Astrocyte (in vitro differentiated cells and primary cell): ENCODE measurements around the gene XPC. TPM values are rescaled to one million over a fixed set of nuclear protein-coding genes. Genes with fewer than 3 reads are reported as not detected.

Experiments
- DNase-seq: peaks from one replicate; pipeline ENCODE4 v3.0.0-alpha.2; 2010; ENCODE audit warnings: low read depth
- FAIRE-seq: peaks from 2 replicates; lab custom pipeline; 2011; peaks lifted over from hg19 to GRCh38; lab: Jason Lieb, UNC
- H2AFZ ChIP-seq: 2 replicates; pipeline ENCODE4 v1.6.0; 2012; ENCODE audit warnings: low read depth, low read length, inconsistent platforms
- H3K27ac ChIP-seq: 2 replicates; pipeline ENCODE4 v1.5.1; 2011; ENCODE audit warnings: low read depth, low read length, inconsistent platforms
- H3K27me3 ChIP-seq: 2 replicates; pipeline ENCODE4 v1.6.0; 2011; ENCODE audit warnings: low read length, inconsistent platforms; ENCODE audit not compliant: insufficient read depth
- H3K36me3 ChIP-seq: 2 replicates; pipeline ENCODE4 v1.5.1; 2011; ENCODE audit warnings: low read length, inconsistent platforms; ENCODE audit not compliant: insufficient read depth
- H3K4me1 ChIP-seq: 2 replicates; pipeline ENCODE4 v1.5.1; 2011; ENCODE audit warnings: low read length, inconsistent platforms; ENCODE audit not compliant: insufficient read depth
- H3K4me2 ChIP-seq: 2 replicates; pipeline ENCODE4 v1.6.0; 2012; ENCODE audit warnings: low read length, inconsistent platforms
- H3K4me3 ChIP-seq: 2 replicates; pipeline ENCODE4 v1.5.1; 2011; ENCODE audit warnings: low read depth, mild to moderate bottlenecking, low read length, inconsistent platforms; ENCODE audit not compliant: insufficient read depth
- H3K79me2 ChIP-seq: 2 replicates; pipeline ENCODE4 v1.6.0; 2012; ENCODE audit warnings: mild to moderate bottlenecking, low read length, inconsistent platforms; ENCODE audit not compliant: insufficient read depth
- H3K9ac ChIP-seq: 2 replicates; pipeline ENCODE4 v1.6.0; 2012; ENCODE audit warnings: mild to moderate bottlenecking, low read length, inconsistent platforms
- H3K9me3 ChIP-seq: 2 replicates; pipeline ENCODE4 v1.5.1; 2012; ENCODE audit warnings: low read depth, mild to moderate bottlenecking, low read length, inconsistent platforms; ENCODE audit not compliant: insufficient read depth
- H4K20me1 ChIP-seq: 2 replicates; pipeline ENCODE4 v1.6.0; 2012; ENCODE audit warnings: low read length, inconsistent platforms; ENCODE audit not compliant: insufficient read depth
- H3K27ac Mint-ChIP-seq: one replicate; pipeline ENCODE4 v1.8.0; 2021; ENCODE audit warnings: mild to moderate bottlenecking, mixed read lengths; ENCODE audit not compliant: unreplicated experiment
- H3K27me3 Mint-ChIP-seq: one replicate; pipeline ENCODE4 v1.8.0; 2021; ENCODE audit warnings: low read depth, mixed read lengths; ENCODE audit not compliant: unreplicated experiment
- H3K36me3 Mint-ChIP-seq: one replicate; pipeline ENCODE4 v1.8.0; 2021; ENCODE audit warnings: low read depth, mixed read lengths; ENCODE audit not compliant: unreplicated experiment
- H3K4me1 Mint-ChIP-seq: one replicate; pipeline ENCODE4 v1.8.0; 2021; ENCODE audit warnings: low read depth, mixed read lengths; ENCODE audit not compliant: unreplicated experiment
- H3K4me3 Mint-ChIP-seq: one replicate; pipeline ENCODE4 v1.8.0; 2021; ENCODE audit warnings: mild to moderate bottlenecking, moderate library complexity, mixed read lengths; ENCODE audit not compliant: unreplicated experiment
- H3K9me3 Mint-ChIP-seq: one replicate; pipeline ENCODE4 v1.8.0; 2021; ENCODE audit warnings: mild to moderate bottlenecking, mixed read lengths; ENCODE audit not compliant: unreplicated experiment
- CTCF ChIP-seq: IDR thresholded peaks from 2 replicates; pipeline ENCODE4 v1.5.1; 2011; ENCODE audit warnings: low read depth, mild to moderate bottlenecking, inconsistent platforms, low read length, moderate library complexity; ENCODE audit not compliant: insufficient read depth
- EZH2 ChIP-seq: IDR thresholded peaks from 2 replicates; pipeline ENCODE4 v1.6.1; 2012; ENCODE audit warnings: mild to moderate bottlenecking, low read length, inconsistent platforms; ENCODE audit not compliant: insufficient read depth
- total RNA-seq: library from RNA; stranded (reverse); gene quantifications from 2 replicates; pipeline ENCODE4 v1.2.1, GENCODE V29; 2021

The XPC gene
- total RNA-seq, 1 donor from 2014 or later: 33.6 TPM

DNA sequence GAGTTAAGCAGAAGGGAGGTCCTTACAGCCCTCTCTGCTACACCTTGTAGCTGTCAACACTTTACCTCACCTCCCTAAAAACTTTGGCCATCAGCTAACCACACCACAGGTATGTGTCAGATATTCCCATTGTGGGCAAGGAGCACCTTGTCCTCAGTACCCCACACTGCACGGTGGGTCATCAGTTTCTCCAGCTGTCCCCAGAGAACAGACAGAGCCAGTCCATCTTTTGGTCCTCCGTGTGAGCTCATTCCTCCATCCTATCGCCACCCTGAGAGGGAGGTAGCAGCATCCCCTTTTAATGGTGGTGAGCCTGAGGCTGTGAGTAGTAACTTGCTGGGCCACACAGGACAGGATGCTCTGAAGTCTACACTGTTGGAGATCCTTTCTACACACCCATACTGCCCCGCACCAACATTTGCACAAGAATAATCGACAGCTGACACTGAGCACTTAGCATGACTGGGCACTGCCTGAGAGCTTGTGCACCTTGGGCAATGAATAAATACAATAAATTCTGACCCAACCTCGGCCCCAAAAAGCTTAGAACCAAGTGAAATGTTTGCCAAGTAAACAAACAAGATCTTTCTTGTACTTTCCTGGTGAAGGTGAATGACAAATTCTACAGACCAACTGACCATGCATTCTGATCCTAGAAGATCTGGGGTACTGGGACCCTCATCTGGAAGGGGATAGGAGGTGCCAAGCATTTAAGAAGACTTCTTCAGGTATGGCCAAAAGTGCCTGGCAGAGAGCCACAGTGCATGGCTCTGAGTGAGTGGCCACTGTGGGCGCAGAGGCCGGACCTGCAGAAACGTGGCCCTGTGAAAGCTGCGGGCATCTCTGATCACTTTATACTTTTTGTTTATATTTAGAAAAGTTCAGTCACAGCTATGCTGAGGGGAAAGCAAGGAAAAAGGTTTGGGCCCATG lies 60.7 kb downstream of the XPC start:
- Histone ChIP-seq H3K79me2 (no peaks in the 10 kb centered on the region), H4K20me1 (peaks cover 5% of the 10 kb centered on the region), H3K4me1 (no peaks in the 10 kb centered on the region), H3K4me3 (no peak overlapping the region), H2AFZ (no peak overlapping the region), H3K9me3 (no peaks in the 10 kb centered on the region), H3K36me3 (peaks cover 15% of the 10 kb centered on the region), H3K27me3 (no peaks in the 10 kb centered on the region), H3K9ac (no peak overlapping the region), H3K4me2 (no peak overlapping the region), H3K27ac (no peak overlapping the region)
- no peak for TF ChIP-seq EZH2
- no peak for TF ChIP-seq CTCF
- Mint-ChIP-seq H3K36me3 (peaks cover 14% of the 10 kb centered on the region), H3K27me3 (no peaks in the 10 kb centered on the region), H3K27ac (peak overlapping the region; percentile 18), H3K4me1 (peaks cover 6% of the 10 kb centered on the region), H3K4me3 (no peak overlapping the region), H3K9me3 (no peaks in the 10 kb centered on the region)
- FAIRE-seq: no peak
- DNase-seq: no peak

- no peaks in the 10 kb centered on the region for H3K4me1 Mint-ChIP-seq
- peaks cover 18% of the 10 kb centered on the region for H3K36me3 Mint-ChIP-seq
- Histone ChIP-seq H3K36me3 (peaks cover 18% of the 10 kb centered on the region), H3K27ac (no peak overlapping the region), H3K79me2 (no peaks in the 10 kb centered on the region), H3K4me3 (no peak overlapping the region), H2AFZ (no peak overlapping the region), H3K9me3 (no peaks in the 10 kb centered on the region), H3K27me3 (no peaks in the 10 kb centered on the region), H4K20me1 (peaks cover 5% of the 10 kb centered on the region), H3K4me1 (no peaks in the 10 kb centered on the region), H3K9ac (no peak overlapping the region), H3K4me2 (no peak overlapping the region)
- FAIRE-seq: no peak
- no peak overlapping the region for H3K4me3 Mint-ChIP-seq
- H3K9me3 Mint-ChIP-seq: peaks cover 1% of the 10 kb centered on the region
- no peaks in the 10 kb centered on the region for H3K27me3 Mint-ChIP-seq
- no peak overlapping the region for H3K27ac Mint-ChIP-seq
- no peak for DNase-seq
- TF ChIP-seq CTCF (no peak), EZH2 (no peak)
These were observed 64.3 kb downstream of the XPC start for GRCh38 chr3:14113965-14114635.
